HEK293 (cell line): ENCODE measurements around the gene PRPH.

Experiments used
- BCL6B ChIP-seq: fragments of 450-650 bp; formaldehyde crosslinking; IDR thresholded peaks from 2 replicates; pipeline ENCODE4 v1.5.1; 2017; ENCODE audit warnings: missing biosample characterization, missing genetic modification characterization
- CTCF ChIP-seq: fragments of 450-650 bp; formaldehyde crosslinking; IDR thresholded peaks from 2 replicates; pipeline ENCODE4 v1.5.1; 2016; ENCODE audit warnings: missing biosample characterization, missing genetic modification characterization
- REPIN1 ChIP-seq: fragments of 450-650 bp; formaldehyde crosslinking; IDR thresholded peaks from 2 replicates; pipeline ENCODE4 v1.5.1; 2017; ENCODE audit warnings: missing biosample characterization, missing genetic modification characterization, low read depth
- YY2 ChIP-seq: fragments of 450-650 bp; formaldehyde crosslinking; IDR thresholded peaks from 2 replicates; pipeline ENCODE4 v1.5.1; 2016; ENCODE audit warnings: missing biosample characterization, missing genetic modification characterization
- ZBTB1 ChIP-seq: fragments of 450-650 bp; formaldehyde crosslinking; IDR thresholded peaks from 2 replicates; pipeline ENCODE4 v1.5.1; 2016; ENCODE audit warnings: missing biosample characterization, missing genetic modification characterization
- ZNF16 ChIP-seq: fragments of 450-650 bp; formaldehyde crosslinking; IDR thresholded peaks from 2 replicates; pipeline ENCODE4 v1.5.1; 2016; ENCODE audit warnings: low read depth, missing biosample characterization, missing genetic modification characterization
- ZNF184 ChIP-seq: fragments of 450-650 bp; IDR thresholded peaks from 2 replicates; pipeline ENCODE4 v1.5.1; 2018; ENCODE audit warnings: missing biosample characterization, mild to moderate bottlenecking, missing genetic modification characterization
- ZNF274 ChIP-seq, 2 experiments: fragments of 200-500 bp in 1 of 2; fragments of 450-650 bp in 1 of 2; sonication (Bioruptor generic) in 1 of 2; formaldehyde crosslinking in 1 of 2; IDR thresholded peaks; 2 replicates each; pipeline versions ENCODE4 v1.5.1 to v1.6.1; 2014 to 2016; ENCODE audit warnings: borderline replicate concordance in 1 of 2, inconsistent platforms in 1 of 2, low read length in 1 of 2, missing biosample characterization in 1 of 2, missing genetic modification characterization in 1 of 2
- ZNF549 ChIP-seq: fragments of 450-650 bp; IDR thresholded peaks from 2 replicates; pipeline ENCODE4 v1.5.1; 2018; ENCODE audit warnings: missing biosample characterization, missing genetic modification characterization, mild to moderate bottlenecking, inconsistent platforms, moderate library complexity
- ZNF623 ChIP-seq: fragments of 450-650 bp; formaldehyde crosslinking; IDR thresholded peaks from 2 replicates; pipeline ENCODE4 v1.5.1; 2016; ENCODE audit warnings: missing biosample characterization, missing genetic modification characterization
- TF ChIP-seq, protein P1 (sequence below): fragments of 450-650 bp; formaldehyde crosslinking; optimal IDR thresholded peaks from 2 replicates; pipeline ENCODE3; 2016; ENCODE audit warnings: missing biosample characterization, mild to moderate bottlenecking, missing genetic modification characterization
- TF ChIP-seq, protein P2 (sequence below): fragments of 450-650 bp; formaldehyde crosslinking; IDR thresholded peaks from 2 replicates; pipeline ENCODE4 v1.5.1; 2016; ENCODE audit warnings: missing biosample characterization, missing genetic modification characterization

DNA sequence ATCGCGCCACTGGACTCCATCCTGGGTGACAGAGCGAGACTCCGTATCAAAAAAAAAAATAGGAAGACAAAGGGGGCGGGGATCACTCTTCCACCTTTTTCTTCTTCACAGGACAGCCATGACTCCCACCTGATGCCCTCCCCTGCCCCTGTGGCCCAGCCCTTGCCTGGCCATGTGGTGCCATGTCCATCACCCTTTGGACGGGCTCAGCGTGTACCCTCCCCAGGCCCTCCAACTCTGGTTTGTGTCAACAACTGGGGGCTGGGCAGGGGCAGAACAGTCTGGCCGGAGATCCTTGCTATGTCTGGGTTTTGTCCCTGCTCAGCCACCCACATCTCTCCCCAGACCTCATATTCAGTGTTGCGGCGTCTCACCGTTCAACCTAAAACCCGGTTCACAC lies 33.9 kb downstream of the PRPH start:
- TF ChIP-seq BCL6B (tag by site-specific recombination): no peak
- TF ChIP-seq CTCF (tag by site-specific recombination): no peak
- no peak for TF ChIP-seq REPIN1
- TF ChIP-seq ZNF16: no peak
- TF ChIP-seq ZNF623 (tag by site-specific recombination): no peak
- TF ChIP-seq ZNF184 (tag by site-specific recombination): no peak
- TF ChIP-seq, protein P1, sequence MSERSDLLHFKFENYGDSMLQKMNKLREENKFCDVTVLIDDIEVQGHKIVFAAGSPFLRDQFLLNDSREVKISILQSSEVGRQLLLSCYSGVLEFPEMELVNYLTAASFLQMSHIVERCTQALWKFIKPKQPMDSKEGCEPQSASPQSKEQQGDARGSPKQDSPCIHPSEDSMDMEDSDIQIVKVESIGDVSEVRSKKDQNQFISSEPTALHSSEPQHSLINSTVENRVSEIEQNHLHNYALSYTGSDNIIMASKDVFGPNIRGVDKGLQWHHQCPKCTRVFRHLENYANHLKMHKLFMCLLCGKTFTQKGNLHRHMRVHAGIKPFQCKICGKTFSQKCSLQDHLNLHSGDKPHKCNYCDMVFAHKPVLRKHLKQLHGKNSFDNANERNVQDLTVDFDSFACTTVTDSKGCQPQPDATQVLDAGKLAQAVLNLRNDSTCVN: no peak
- no peak for TF ChIP-seq ZNF274 (IDR thresholded peaks at IDR 0.05; ENCODE audit: low read length)
- TF ChIP-seq ZNF274 (tag by site-specific recombination; IDR thresholded peaks at IDR 0.05; ENCODE audit: borderline replicate concordance): no peak
- TF ChIP-seq ZNF549: no peak
- TF ChIP-seq ZBTB1 (tag by site-specific recombination): no peak
- no peak for TF ChIP-seq YY2 (tag by site-specific recombination)
- TF ChIP-seq, protein P2, sequence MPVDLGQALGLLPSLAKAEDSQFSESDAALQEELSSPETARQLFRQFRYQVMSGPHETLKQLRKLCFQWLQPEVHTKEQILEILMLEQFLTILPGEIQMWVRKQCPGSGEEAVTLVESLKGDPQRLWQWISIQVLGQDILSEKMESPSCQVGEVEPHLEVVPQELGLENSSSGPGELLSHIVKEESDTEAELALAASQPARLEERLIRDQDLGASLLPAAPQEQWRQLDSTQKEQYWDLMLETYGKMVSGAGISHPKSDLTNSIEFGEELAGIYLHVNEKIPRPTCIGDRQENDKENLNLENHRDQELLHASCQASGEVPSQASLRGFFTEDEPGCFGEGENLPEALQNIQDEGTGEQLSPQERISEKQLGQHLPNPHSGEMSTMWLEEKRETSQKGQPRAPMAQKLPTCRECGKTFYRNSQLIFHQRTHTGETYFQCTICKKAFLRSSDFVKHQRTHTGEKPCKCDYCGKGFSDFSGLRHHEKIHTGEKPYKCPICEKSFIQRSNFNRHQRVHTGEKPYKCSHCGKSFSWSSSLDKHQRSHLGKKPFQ (tag by site-specific recombination): no peak
